Measurements from ENCODE around the gene PRAMEF15.
"Not testable (repeated sequence)": the region's sequence is repeated elsewhere in the genome, so short reads cannot be mapped to it uniquely, and the experiment has no call there.

Gene PRAMEF15

DNA sequence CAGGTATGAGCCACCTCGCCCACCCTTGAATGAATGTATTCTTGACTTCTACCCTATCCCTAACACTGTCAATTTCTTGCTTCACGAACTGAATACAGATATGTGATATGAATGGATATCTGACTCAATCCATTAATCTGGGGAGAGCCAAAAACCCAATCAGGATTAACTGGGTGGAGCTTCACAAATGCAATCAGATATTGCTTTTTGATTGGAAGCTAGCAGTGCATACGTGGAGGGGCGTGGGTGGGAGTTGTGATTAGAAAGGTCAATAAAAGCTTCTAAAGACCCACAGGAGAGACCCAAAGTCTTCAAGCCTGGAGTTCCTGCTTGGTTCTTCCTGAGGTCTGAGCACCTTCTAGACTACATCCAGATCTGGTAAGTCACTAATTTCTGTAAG, at the start of gene PRAMEF15:
Gene PRAMEF15, plus strand, starts transcription at position 301 of the 400 bp plus-strand sequence. CDS start 2,827 bp downstream, outside the sequence.
- H3K36me3 ChIP-seq (ENCODE audit: low read depth); H3K27ac ChIP-seq (ENCODE audit: poor library complexity, severe bottlenecking); H3K9me3 ChIP-seq (ENCODE audit: severe bottlenecking); ATAC-seq (ENCODE audit: low read depth); H3K27me3 ChIP-seq (ENCODE audit: insufficient read depth, poor library complexity, severe bottlenecking); H3K4me3 ChIP-seq (ENCODE audit: severe bottlenecking); H3K4me1 ChIP-seq (ENCODE audit: insufficient read depth, poor library complexity, severe bottlenecking); DNase-seq (ENCODE audit: low spot score): not testable (repeated sequence)

GRCh38 chr1:13277016-13277415, 38.4 kb upstream of the PRAMEF15 start:
- not testable (repeated sequence) for DNase-seq (ENCODE audit: low spot score); H3K4me1 ChIP-seq (ENCODE audit: insufficient read depth, poor library complexity, severe bottlenecking); ATAC-seq (ENCODE audit: low read depth); H3K27ac ChIP-seq (ENCODE audit: poor library complexity, severe bottlenecking); H3K9me3 ChIP-seq (ENCODE audit: severe bottlenecking); H3K27me3 ChIP-seq (ENCODE audit: insufficient read depth, poor library complexity, severe bottlenecking); H3K4me3 ChIP-seq (ENCODE audit: severe bottlenecking); H3K36me3 ChIP-seq (ENCODE audit: low read depth)

- not testable (repeated sequence) for H3K4me3 ChIP-seq (ENCODE audit: severe bottlenecking); H3K4me1 ChIP-seq (ENCODE audit: insufficient read depth, poor library complexity, severe bottlenecking); H3K27ac ChIP-seq (ENCODE audit: poor library complexity, severe bottlenecking); H3K36me3 ChIP-seq (ENCODE audit: low read depth); H3K27me3 ChIP-seq (ENCODE audit: insufficient read depth, poor library complexity, severe bottlenecking); ATAC-seq (ENCODE audit: low read depth); DNase-seq (ENCODE audit: low spot score); H3K9me3 ChIP-seq (ENCODE audit: severe bottlenecking)
These were observed 35.8 kb upstream of the PRAMEF15 start for GRCh38 chr1:13279617-13280016.

- not testable (repeated sequence) for DNase-seq (ENCODE audit: low spot score); H3K4me3 ChIP-seq (ENCODE audit: severe bottlenecking); H3K4me1 ChIP-seq (ENCODE audit: insufficient read depth, poor library complexity, severe bottlenecking); H3K27ac ChIP-seq (ENCODE audit: poor library complexity, severe bottlenecking); H3K27me3 ChIP-seq (ENCODE audit: insufficient read depth, poor library complexity, severe bottlenecking); H3K36me3 ChIP-seq (ENCODE audit: low read depth); ATAC-seq (ENCODE audit: low read depth); H3K9me3 ChIP-seq (ENCODE audit: severe bottlenecking)
These were observed 30.3 kb upstream of the PRAMEF15 start, which contains the start of gene PRAMEF8 for GRCh38 chr1:13285037-13285436. Gene PRAMEF8 (minus strand): TSS chr1:13285137. CDS start chr1:13284091, 1,046 bp downstream.

DNA sequence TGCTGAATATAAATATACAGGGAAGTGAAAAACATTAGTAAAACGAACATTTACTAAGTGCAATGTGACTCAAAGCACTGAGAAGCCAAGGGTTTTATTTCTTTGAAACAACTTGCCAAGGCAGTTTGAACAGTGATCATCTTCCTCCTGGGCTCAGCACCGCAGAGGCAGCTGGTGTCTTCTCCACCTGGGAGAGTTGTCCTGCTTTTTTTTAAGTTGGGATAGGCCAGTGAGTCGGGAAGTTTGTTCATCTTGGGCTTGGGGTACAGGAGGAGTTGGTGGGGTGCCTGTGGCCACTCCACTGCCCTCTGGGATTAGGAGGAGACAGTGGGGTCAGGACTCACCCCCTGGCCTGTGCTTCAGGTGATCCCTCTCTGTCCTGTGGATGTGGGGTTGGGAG, 26.4 kb upstream of the PRAMEF15 start:
- not testable (repeated sequence) for H3K36me3 ChIP-seq (ENCODE audit: low read depth); H3K27me3 ChIP-seq (ENCODE audit: insufficient read depth, poor library complexity, severe bottlenecking); H3K4me1 ChIP-seq (ENCODE audit: insufficient read depth, poor library complexity, severe bottlenecking); H3K27ac ChIP-seq (ENCODE audit: poor library complexity, severe bottlenecking); ATAC-seq (ENCODE audit: low read depth); DNase-seq (ENCODE audit: low spot score); H3K4me3 ChIP-seq (ENCODE audit: severe bottlenecking); H3K9me3 ChIP-seq (ENCODE audit: severe bottlenecking)

- not testable (repeated sequence) for H3K9me3 ChIP-seq (ENCODE audit: severe bottlenecking); H3K4me3 ChIP-seq (ENCODE audit: severe bottlenecking); DNase-seq (ENCODE audit: low spot score); H3K4me1 ChIP-seq (ENCODE audit: insufficient read depth, poor library complexity, severe bottlenecking); H3K27ac ChIP-seq (ENCODE audit: poor library complexity, severe bottlenecking); H3K36me3 ChIP-seq (ENCODE audit: low read depth); H3K27me3 ChIP-seq (ENCODE audit: insufficient read depth, poor library complexity, severe bottlenecking)
- ATAC-seq (ENCODE audit: low read depth) = peak; percentile 57; the same call in 2 of the 3 replicates
These were observed 18.0 kb upstream of the PRAMEF15 start for GRCh38 chr1:13297216-13297931.

DNA sequence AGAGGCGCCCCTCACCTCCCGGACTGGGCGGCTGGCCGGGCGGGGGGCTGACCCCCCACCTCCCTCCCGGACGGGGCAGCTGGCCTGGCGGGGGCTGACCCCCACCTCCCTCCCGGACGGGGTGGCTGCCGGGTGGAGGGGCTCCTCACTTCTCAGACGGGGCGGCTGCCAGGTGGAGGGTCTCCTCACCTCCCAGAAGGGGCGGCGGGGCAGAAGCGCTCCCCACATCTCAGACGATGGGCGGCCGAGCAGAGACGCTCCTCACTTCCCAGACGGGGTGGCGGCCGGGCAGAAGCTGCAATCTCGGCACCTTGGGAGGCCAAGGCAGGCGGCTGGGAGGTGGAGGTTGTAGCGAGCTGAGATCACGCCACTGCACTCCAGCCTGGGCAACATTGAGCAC, 16.7 kb upstream of the PRAMEF15 start:
- H3K27ac ChIP-seq (ENCODE audit: poor library complexity, severe bottlenecking); ATAC-seq (ENCODE audit: low read depth); H3K9me3 ChIP-seq (ENCODE audit: severe bottlenecking); H3K27me3 ChIP-seq (ENCODE audit: insufficient read depth, poor library complexity, severe bottlenecking); H3K4me1 ChIP-seq (ENCODE audit: insufficient read depth, poor library complexity, severe bottlenecking); DNase-seq (ENCODE audit: low spot score); H3K4me3 ChIP-seq (ENCODE audit: severe bottlenecking); H3K36me3 ChIP-seq (ENCODE audit: low read depth): not testable (repeated sequence)

DNA sequence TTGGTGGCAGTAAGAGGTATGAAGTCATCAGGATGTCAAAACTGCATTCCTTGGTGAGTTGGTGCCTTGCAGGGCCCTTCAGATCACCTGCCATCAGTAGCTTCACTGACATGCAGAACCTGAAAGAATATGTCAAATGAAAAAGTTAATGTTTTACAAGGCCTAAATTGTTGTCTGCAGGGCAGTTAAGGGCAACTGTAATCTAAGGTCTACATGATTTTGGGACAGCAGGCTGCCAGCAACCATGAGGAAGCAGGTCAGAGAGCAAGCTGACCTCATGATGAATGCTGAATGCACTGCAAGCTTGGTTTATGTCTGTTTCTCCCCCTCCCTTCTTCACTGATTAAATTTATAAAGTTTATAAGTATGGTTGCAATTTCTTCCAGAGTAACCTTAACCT, 13.2 kb upstream of the PRAMEF15 start:
- not testable (repeated sequence) for DNase-seq (ENCODE audit: low spot score); H3K4me1 ChIP-seq (ENCODE audit: insufficient read depth, poor library complexity, severe bottlenecking); ATAC-seq (ENCODE audit: low read depth); H3K27ac ChIP-seq (ENCODE audit: poor library complexity, severe bottlenecking); H3K27me3 ChIP-seq (ENCODE audit: insufficient read depth, poor library complexity, severe bottlenecking); H3K36me3 ChIP-seq (ENCODE audit: low read depth); H3K4me3 ChIP-seq (ENCODE audit: severe bottlenecking); H3K9me3 ChIP-seq (ENCODE audit: severe bottlenecking)

- not testable (repeated sequence) for H3K4me3 ChIP-seq (ENCODE audit: severe bottlenecking); H3K27me3 ChIP-seq (ENCODE audit: insufficient read depth, poor library complexity, severe bottlenecking); H3K36me3 ChIP-seq (ENCODE audit: low read depth); H3K9me3 ChIP-seq (ENCODE audit: severe bottlenecking); ATAC-seq (ENCODE audit: low read depth); H3K4me1 ChIP-seq (ENCODE audit: insufficient read depth, poor library complexity, severe bottlenecking); H3K27ac ChIP-seq (ENCODE audit: poor library complexity, severe bottlenecking); DNase-seq (ENCODE audit: low spot score)
These were observed 12.1 kb upstream of the PRAMEF15 start, which contains the start of gene PRAMEF33 for GRCh38 chr1:13303239-13303638. Gene PRAMEF33 (plus strand): TSS chr1:13303539. CDS start chr1:13305955, 2,416 bp downstream.

DNA sequence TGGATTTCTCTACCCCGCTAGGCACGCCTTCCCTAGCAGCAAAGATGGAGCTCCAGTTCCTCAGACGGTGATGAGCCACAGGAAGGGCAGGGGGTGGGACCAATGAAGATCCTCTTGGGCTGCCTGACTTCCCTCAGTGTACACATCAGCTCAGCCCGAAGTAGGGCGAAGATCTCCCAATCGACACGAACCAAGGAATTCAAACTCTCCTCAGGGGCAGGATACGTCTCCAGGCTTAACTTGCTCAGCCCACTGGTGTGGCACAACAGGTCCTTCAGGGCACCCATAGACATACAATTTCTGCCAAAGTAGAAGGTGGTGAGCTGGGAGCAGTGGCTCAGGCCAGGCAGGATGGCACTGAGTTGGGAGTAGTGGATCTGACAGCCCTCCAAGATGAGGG, 27.1 kb downstream of the PRAMEF15 start:
- H3K27ac ChIP-seq (ENCODE audit: poor library complexity, severe bottlenecking); ATAC-seq (ENCODE audit: low read depth); H3K9me3 ChIP-seq (ENCODE audit: severe bottlenecking); H3K4me1 ChIP-seq (ENCODE audit: insufficient read depth, poor library complexity, severe bottlenecking); DNase-seq (ENCODE audit: low spot score); H3K4me3 ChIP-seq (ENCODE audit: severe bottlenecking); H3K36me3 ChIP-seq (ENCODE audit: low read depth); H3K27me3 ChIP-seq (ENCODE audit: insufficient read depth, poor library complexity, severe bottlenecking): not testable (repeated sequence)

DNA sequence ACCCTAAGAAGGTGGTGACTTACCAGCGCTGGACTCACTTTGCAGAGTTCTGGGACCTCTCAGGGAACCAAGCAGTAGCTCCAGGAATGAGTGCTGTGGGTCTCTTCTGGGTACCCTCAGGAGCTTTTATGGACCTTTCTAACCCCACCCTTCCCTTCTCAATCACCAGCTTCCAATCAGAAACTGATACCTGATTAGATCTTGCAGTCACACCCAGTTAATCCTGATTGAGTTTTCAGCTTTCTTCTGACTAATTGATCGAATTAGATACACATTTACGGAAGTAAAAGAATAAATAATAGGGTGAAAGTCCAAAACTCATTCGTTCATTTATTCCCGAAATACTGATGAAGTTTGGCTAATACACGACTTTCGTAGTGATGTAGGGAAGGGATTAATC, 31.7 kb downstream of the PRAMEF15 start, which contains the start of gene PRAMEF14:
Gene PRAMEF14, minus strand, starts transcription at position 101 of the 400 bp plus-strand sequence. CDS start 1,820 bp downstream, outside the sequence.
- not testable (repeated sequence) for H3K27me3 ChIP-seq (ENCODE audit: insufficient read depth, poor library complexity, severe bottlenecking); H3K9me3 ChIP-seq (ENCODE audit: severe bottlenecking); H3K36me3 ChIP-seq (ENCODE audit: low read depth); H3K4me3 ChIP-seq (ENCODE audit: severe bottlenecking); H3K27ac ChIP-seq (ENCODE audit: poor library complexity, severe bottlenecking); H3K4me1 ChIP-seq (ENCODE audit: insufficient read depth, poor library complexity, severe bottlenecking); ATAC-seq (ENCODE audit: low read depth); DNase-seq (ENCODE audit: low spot score)

Data from RWPE2 (cell line).